Fibroblast of lung (primary cell): Measurements from ENCODE around the gene RAP1A. TPM values are rescaled to one million over a fixed set of nuclear protein-coding genes. Genes with fewer than 3 reads are reported as not detected.

Source experiments
- DNase-seq, 2 donors: peaks; one replicate each; pipeline versions ENCODE4 v3.0.0 to v3.0.0-alpha.2; 2010; ENCODE audit warnings: low read depth in 2 of 2
- H2AFZ ChIP-seq: 2 replicates; pipeline ENCODE4 v1.5.1; 2012; ENCODE audit warnings: low read length, control low read depth, inconsistent platforms
- H3K27ac ChIP-seq: 2 replicates; pipeline ENCODE4 v1.5.1; 2011; ENCODE audit warnings: low read length, control low read depth; ENCODE audit not compliant: insufficient read depth
- H3K27me3 ChIP-seq: 2 replicates; pipeline ENCODE4 v1.5.1; 2011; ENCODE audit warnings: mild to moderate bottlenecking, low read length; ENCODE audit not compliant: control insufficient read depth, insufficient read depth
- H3K36me3 ChIP-seq: 2 replicates; pipeline ENCODE4 v1.5.1; 2011; ENCODE audit warnings: low read length; ENCODE audit not compliant: control insufficient read depth, insufficient read depth
- H3K4me1 ChIP-seq: 2 replicates; pipeline ENCODE4 v1.5.1; 2011; ENCODE audit warnings: low read length; ENCODE audit not compliant: control insufficient read depth, insufficient read depth; ENCODE audit errors: extremely low read depth
- H3K4me2 ChIP-seq: 2 replicates; pipeline ENCODE4 v1.5.1; 2011; ENCODE audit warnings: low read length, control low read depth; ENCODE audit not compliant: insufficient read depth; ENCODE audit errors: extremely low read depth
- H3K4me3 ChIP-seq, 4 experiments: fragments of 200-600 bp in 1 of 4; sonication (generic) in 1 of 4; replicated peaks in 1 of 4; 2 replicates each; pipeline ENCODE4 v1.5.1; 2011 to 2016; ENCODE audit warnings: low read length in 4 of 4, low read depth in 3 of 4, mild to moderate bottlenecking in 3 of 4, control low read depth in 2 of 4, inconsistent platforms in 1 of 4, mixed read lengths in 1 of 4; ENCODE audit not compliant: insufficient read depth in 1 of 4; ENCODE audit errors: control extremely low read depth in 1 of 4
- H3K79me2 ChIP-seq: 2 replicates; pipeline ENCODE4 v1.5.1; 2012; ENCODE audit warnings: mild to moderate bottlenecking, low read length, inconsistent platforms; ENCODE audit not compliant: control insufficient read depth, insufficient read depth
- H3K9ac ChIP-seq: 2 replicates; pipeline ENCODE4 v1.5.1; 2011; ENCODE audit warnings: mild to moderate bottlenecking, low read length, control low read depth; ENCODE audit not compliant: insufficient read depth
- H3K9me3 ChIP-seq: 2 replicates; pipeline ENCODE4 v1.5.1; 2012; ENCODE audit warnings: low read depth, low read length; ENCODE audit not compliant: control insufficient read depth, insufficient read depth
- H4K20me1 ChIP-seq: 2 replicates; pipeline ENCODE4 v1.5.1; 2011; ENCODE audit warnings: low read length; ENCODE audit not compliant: control insufficient read depth, insufficient read depth; ENCODE audit errors: extremely low read depth
- CTCF ChIP-seq, 2 donors: IDR thresholded peaks in 1 of 2; conservative IDR thresholded peaks in 1 of 2; 1 replicate in 1 of 2; 2 replicates in 1 of 2; pipeline ENCODE4 v1.5.1; 2011 to 2012; ENCODE audit warnings: low read length in 2 of 2, control low read depth in 1 of 2, inconsistent platforms in 1 of 2, low read depth in 1 of 2, mild to moderate bottlenecking in 1 of 2
- EZH2 ChIP-seq: IDR thresholded peaks from 2 replicates; pipeline ENCODE4 v1.5.1; 2012; ENCODE audit warnings: low read length, control low read depth, mild to moderate bottlenecking; ENCODE audit errors: missing control alignments
- polyA plus RNA-seq, 2 donors: library from polyadenylated mRNA; depleted of rRNA in 1 of 2; stranded (reverse) in 1 of 2; unstranded in 1 of 2; fragments of >200 nt; gene quantifications; 2 replicates each; pipeline ENCODE4 v1.2.1, GENCODE V29; 2011 to 2012; ENCODE audit warnings: missing spikeins in 1 of 2
- total RNA-seq: library from RNA; depleted of rRNA; stranded (reverse); fragments of >200 nt; gene quantifications from 2 replicates; pipeline ENCODE4 v1.2.1, GENCODE V29; 2014

RAP1A gene
- total and polyA plus RNA-seq, 2 donors (not counting 1 experiment from before 2014, with no cell fraction given) = 13.5 to 99.5 TPM

- Histone ChIP-seq H3K4me2 (no peak overlapping the region), H3K79me2 (peaks cover 10% of the 10 kb centered on the region), H3K4me3 (no peak overlapping the region), H3K27me3 (no peaks in the 10 kb centered on the region), H3K9ac (no peak overlapping the region), H2AFZ (no peak overlapping the region), H3K4me1 (no peaks in the 10 kb centered on the region), H3K27ac (no peak overlapping the region), H3K36me3 (no peaks in the 10 kb centered on the region), H4K20me1 (no peaks in the 10 kb centered on the region), H3K9me3 (no peaks in the 10 kb centered on the region)
- no peak for DNase-seq
- TF ChIP-seq CTCF (conservative IDR thresholded peaks at IDR 0.05 in 1 of 2, IDR thresholded peaks at IDR 0.05 in 1 of 2; ENCODE audit: low read depth in 1 of 2, low read length in 2 of 2) (no peak), EZH2 (no peak)
These were observed 3.5 kb upstream of the RAP1A start for GRCh38 chr1:111615870-111616715.

- TF ChIP-seq EZH2 = no peak
- no peak for TF ChIP-seq CTCF (conservative IDR thresholded peaks at IDR 0.05 in 1 of 2, IDR thresholded peaks at IDR 0.05 in 1 of 2; ENCODE audit: low read depth in 1 of 2, low read length in 2 of 2)
- Histone ChIP-seq H3K9me3 (no peaks in the 10 kb centered on the region), H3K9ac (no peak overlapping the region), H3K36me3 (no peaks in the 10 kb centered on the region), H2AFZ (no peak overlapping the region), H3K4me1 (no peaks in the 10 kb centered on the region), H4K20me1 (no peaks in the 10 kb centered on the region), H3K27ac (no peak overlapping the region), H3K27me3 (no peaks in the 10 kb centered on the region), H3K79me2 (peaks cover 30% of the 10 kb centered on the region), H3K4me2 (no peak overlapping the region), H3K4me3 (no peak overlapping the region)
- no peak for DNase-seq
These were observed 1.5 kb upstream of the RAP1A start for GRCh38 chr1:111618081-111618480.

- Histone ChIP-seq H3K4me2 (peak overlapping the region; percentile 84), H3K4me1 (no peaks in the 10 kb centered on the region), H3K27me3 (no peaks in the 10 kb centered on the region), H4K20me1 (no peaks in the 10 kb centered on the region), H3K9me3 (no peaks in the 10 kb centered on the region), H3K36me3 (no peaks in the 10 kb centered on the region), H3K4me3 (peak overlapping the region; percentile 45 to 74 (median 62)), H2AFZ (peak overlapping the region; percentile 99), H3K9ac (no peak overlapping the region), H3K79me2 (peaks cover 39% of the 10 kb centered on the region), H3K27ac (peak overlapping the region; percentile 39)
- TF ChIP-seq CTCF (conservative IDR thresholded peaks at IDR 0.05 in 1 of 2, IDR thresholded peaks at IDR 0.05 in 1 of 2; ENCODE audit: low read depth in 1 of 2, low read length in 2 of 2) = no peak
- TF ChIP-seq EZH2 = no peak
- DNase-seq = no peak
These were observed 491 bp upstream of the RAP1A start for GRCh38 chr1:111618961-111619634.
